Measurements from ENCODE around the gene HDAC1. TPM values are rescaled to one million over a fixed set of nuclear protein-coding genes. Genes with fewer than 3 reads are reported as not detected.

Gene HDAC1
- total and polyA plus RNA-seq, 2 of the 13 experiments (the other 11 are each of a cell fraction or from before 2014, with no cell fraction given) = 93.5 to 189 TPM

GRCh38 chr1:32303997-32304622 is 12.2 kb downstream of the HDAC1 start:
- intact Hi-C loops (cut with micrococcal nuclease; ENCODE audit: unreplicated experiment) (no loop called here), in situ Hi-C loops (cut with HindIII; ENCODE audit: extremely low pct_ligation_motif_present, low pct_unique_long_range_greater_than_20kb) (no loop called here)
- TSS peak; percentile 43 for BruUV-seq (replicated peaks)
- Histone ChIP-seq H2AFZ (ENCODE audit: low read length) (no peak overlapping the region), H3K4me2 (ENCODE audit: low read depth, low read length) (no peak overlapping the region), H3K36me3 (replicated peaks in 1 of 2; ENCODE audit: control insufficient read depth in 1 of 2, insufficient read depth in 2 of 2, low read length in 2 of 2) (peaks cover 12 to 48% of the 10 kb centered on the region in 2 experiments; a peak in 4 of 5 replicates), H3K27me3 (ENCODE audit: control insufficient read depth in 1 of 2, insufficient read depth in 2 of 2, low read length in 2 of 2) (no peaks in the 10 kb centered on the region), H3K9ac (ENCODE audit: insufficient read depth, low read depth, low read length) (no peak overlapping the region), H3K27ac (ENCODE audit: extremely low read length, insufficient read depth, low read length) (no peak overlapping the region), H3K79me2 (ENCODE audit: insufficient read depth, low read length) (peaks cover 66% of the 10 kb centered on the region), H3K4me1 (ENCODE audit: insufficient read depth, low read length) (peaks cover 40% of the 10 kb centered on the region), H3K9me3 (ENCODE audit: low read length) (no peaks in the 10 kb centered on the region), H3K4me3 (replicated peaks in 1 of 3; ENCODE audit: insufficient read depth in 1 of 3, low read depth in 2 of 3, low read length in 3 of 3) (no peak overlapping the region), H4K20me1 (ENCODE audit: insufficient read depth, low read length) (no peaks in the 10 kb centered on the region)
- ChIA-PET POLR2A (interaction anchor here (1.3 to 2.4 kb wide), 2 partner anchors 12 to 18 kb away, joined by 4 to 8 read pairs; partner anchors contain the start of gene HDAC1), CTCF (ENCODE audit: low intra/inter-chr PET ratio, low total read pairs) (no interaction called here)
- FAIRE-seq (no peak), DNase-seq (ENCODE audit: low spot score) (no peak), ATAC-seq (no peak)
- 93% methylated on average over 3 of the region's 3 CpGs for WGBS (ENCODE audit: low lambda C conversion rate)
- TF ChIP-seq SKIL (CRISPR knock-in tag; IDR thresholded peaks at IDR 0.05; ENCODE audit: borderline replicate concordance) (no peak), ZNF530 (CRISPR knock-in tag; IDR thresholded peaks at IDR 0.05; ENCODE audit: low read depth) (no peak), RAD21 (CRISPR knock-in tag; IDR thresholded peaks at IDR 0.05) (no peak), MYPOP (CRISPR knock-in tag; IDR thresholded peaks at IDR 0.05) (no peak), ZNF546 (CRISPR knock-in tag; conservative IDR thresholded peaks at IDR 0.05) (no peak), ATF5 (CRISPR knock-in tag; IDR thresholded peaks at IDR 0.05; ENCODE audit: low read depth) (no peak), KIAA2018 (CRISPR knock-in tag; IDR thresholded peaks at IDR 0.05; ENCODE audit: borderline replicate concordance) (no peak), ZNF362 (CRISPR knock-in tag; IDR thresholded peaks at IDR 0.05; ENCODE audit: borderline replicate concordance) (no peak)

Measured in HepG2 (cell line).